ENCODE measurements around the gene CHPF.

The CHPF gene

GRCh38 chr2:219496247-219496824 lies 47.3 kb downstream of the CHPF start:
- TF ChIP-seq TAF1 (IDR thresholded peaks at IDR 0.05; ENCODE audit: borderline replicate concordance, low read depth, low read length), result no peak
- no peak for TF ChIP-seq POLR2AphosphoS5 (IDR thresholded peaks at IDR 0.05; ENCODE audit: low read depth, low read length)
- no peak for TF ChIP-seq POLR2A (IDR thresholded peaks at IDR 0.05; ENCODE audit: low read depth, low read length)
- no peak for FAIRE-seq
- DNase-seq (ENCODE audit: insufficient read length), result no peak

GRCh38 chr2:219495531-219496122 lies 48.0 kb downstream of the CHPF start:
- TF ChIP-seq POLR2AphosphoS5 (IDR thresholded peaks at IDR 0.05; ENCODE audit: low read depth, low read length) (no peak), TAF1 (IDR thresholded peaks at IDR 0.05; ENCODE audit: borderline replicate concordance, low read depth, low read length) (no peak), POLR2A (IDR thresholded peaks at IDR 0.05; ENCODE audit: low read depth, low read length) (no peak)
- peak; percentile 70 for DNase-seq (ENCODE audit: insufficient read length)
- no peak for FAIRE-seq

DNA sequence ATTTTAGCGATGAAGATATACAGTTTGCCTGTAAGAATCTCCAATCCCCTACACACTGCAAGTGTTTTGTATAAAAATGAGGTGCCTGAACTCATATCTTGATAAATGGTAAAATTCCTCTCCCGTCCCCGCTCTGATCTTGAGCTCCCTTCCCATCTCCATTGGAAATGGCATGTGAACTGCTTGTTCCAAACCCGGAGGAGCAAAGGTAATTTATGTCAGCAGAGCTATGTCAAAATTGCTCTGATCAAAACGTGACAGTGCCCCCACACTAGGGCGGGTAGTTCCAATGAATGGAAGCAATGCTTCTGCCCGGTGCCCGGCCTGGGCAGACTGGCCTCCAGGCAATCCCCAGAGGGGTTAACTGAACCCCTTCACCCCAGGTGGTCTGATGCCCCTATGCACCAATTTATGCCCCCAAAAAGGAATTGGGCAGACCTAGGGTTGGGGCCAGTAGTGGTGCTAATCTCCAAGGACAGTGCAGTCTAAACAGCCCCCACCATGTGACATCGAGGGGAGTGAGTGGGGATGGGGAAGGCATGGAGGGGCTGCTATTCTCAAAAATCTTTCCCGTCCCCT lies 48.6 kb downstream of the CHPF start:
- FAIRE-seq (no peak), DNase-seq (ENCODE audit: insufficient read length) (no peak)
- TF ChIP-seq TAF1 (IDR thresholded peaks at IDR 0.05; ENCODE audit: borderline replicate concordance, low read depth, low read length) (no peak), POLR2AphosphoS5 (IDR thresholded peaks at IDR 0.05; ENCODE audit: low read depth, low read length) (no peak)

DNA sequence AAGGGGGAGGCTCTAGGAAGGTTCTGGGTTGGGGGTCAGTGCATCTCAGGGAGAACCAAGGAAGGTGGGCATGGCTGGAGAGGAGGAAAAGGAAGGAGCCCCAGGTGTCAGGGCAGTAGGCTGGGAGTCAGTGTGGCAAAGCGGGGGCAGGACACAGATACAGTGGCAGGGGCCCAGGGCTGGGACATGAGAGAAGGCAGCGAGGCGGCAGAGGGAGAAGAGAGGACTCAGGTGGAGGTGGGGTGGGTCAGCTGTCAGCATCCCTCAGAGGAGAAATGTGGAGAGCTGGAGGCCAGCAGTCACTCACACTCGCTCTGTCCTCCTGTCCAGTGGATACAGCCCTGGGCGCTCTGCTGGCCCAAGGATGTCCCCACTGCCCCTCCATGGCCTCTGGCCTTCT lies 50.5 kb downstream of the CHPF start:
- DNase-seq (ENCODE audit: insufficient read length), result no peak
- FAIRE-seq, result no peak
- no peak for TF ChIP-seq TAF1 (IDR thresholded peaks at IDR 0.05; ENCODE audit: borderline replicate concordance, low read depth, low read length)
- TF ChIP-seq POLR2AphosphoS5 (IDR thresholded peaks at IDR 0.05; ENCODE audit: low read depth, low read length), result no peak

GRCh38 chr2:219492575-219492974 lies 51.0 kb downstream of the CHPF start:
- TF ChIP-seq POLR2AphosphoS5 (IDR thresholded peaks at IDR 0.05; ENCODE audit: low read depth, low read length) (no peak), POLR2A (IDR thresholded peaks at IDR 0.05; ENCODE audit: low read depth, low read length) (no peak), TAF1 (IDR thresholded peaks at IDR 0.05; ENCODE audit: borderline replicate concordance, low read depth, low read length) (no peak)
- DNase-seq (ENCODE audit: insufficient read length) (no peak), FAIRE-seq (no peak)

DNA sequence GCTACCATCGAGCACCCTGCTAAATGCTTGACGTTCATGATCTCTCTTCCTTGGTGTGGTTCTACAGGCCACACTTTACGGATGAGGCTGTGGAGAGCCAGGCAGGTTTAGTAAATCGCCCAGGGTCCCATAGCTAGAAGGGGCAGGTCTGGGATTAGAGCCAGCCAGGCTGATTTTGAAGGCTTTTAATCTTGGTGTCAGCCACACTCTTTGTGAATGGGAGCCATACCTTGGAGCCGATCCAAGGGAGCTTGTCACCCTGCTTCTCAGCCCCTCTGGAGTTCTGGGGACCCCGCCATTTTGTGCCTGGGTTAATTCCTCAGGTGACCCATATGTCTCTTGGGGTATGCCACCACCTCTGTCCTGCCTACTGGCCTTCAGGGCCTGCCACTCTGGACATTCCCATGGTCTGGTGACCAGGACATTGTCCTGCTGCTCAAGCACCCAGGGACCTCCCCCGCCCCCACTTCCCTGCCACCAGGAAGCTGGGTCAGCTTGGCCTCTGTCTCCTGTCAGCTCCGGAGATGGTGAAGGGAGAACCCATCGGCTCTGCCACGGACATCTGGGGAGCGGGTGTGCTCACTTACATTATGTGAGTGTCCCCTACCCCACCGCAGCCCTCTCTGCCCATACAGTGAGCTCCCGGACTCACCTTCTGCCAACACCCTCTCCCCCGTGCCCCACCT lies 52.2 kb downstream of the CHPF start:
- DNase-seq (ENCODE audit: insufficient read length) (no peak), FAIRE-seq (no peak)
- TF ChIP-seq POLR2A (IDR thresholded peaks at IDR 0.05; ENCODE audit: low read depth, low read length), result no peak
- no peak for TF ChIP-seq TAF1 (IDR thresholded peaks at IDR 0.05; ENCODE audit: borderline replicate concordance, low read depth, low read length)
- no peak for TF ChIP-seq POLR2AphosphoS5 (IDR thresholded peaks at IDR 0.05; ENCODE audit: low read depth, low read length)

GRCh38 chr2:219490600-219491130 lies 52.9 kb downstream of the CHPF start:
- TF ChIP-seq TAF1 (IDR thresholded peaks at IDR 0.05; ENCODE audit: borderline replicate concordance, low read depth, low read length), result no peak
- TF ChIP-seq POLR2AphosphoS5 (IDR thresholded peaks at IDR 0.05; ENCODE audit: low read depth, low read length), result no peak
- no peak for TF ChIP-seq POLR2A (IDR thresholded peaks at IDR 0.05; ENCODE audit: low read depth, low read length)
- no peak for FAIRE-seq
- DNase-seq (ENCODE audit: insufficient read length), result no peak

DNA sequence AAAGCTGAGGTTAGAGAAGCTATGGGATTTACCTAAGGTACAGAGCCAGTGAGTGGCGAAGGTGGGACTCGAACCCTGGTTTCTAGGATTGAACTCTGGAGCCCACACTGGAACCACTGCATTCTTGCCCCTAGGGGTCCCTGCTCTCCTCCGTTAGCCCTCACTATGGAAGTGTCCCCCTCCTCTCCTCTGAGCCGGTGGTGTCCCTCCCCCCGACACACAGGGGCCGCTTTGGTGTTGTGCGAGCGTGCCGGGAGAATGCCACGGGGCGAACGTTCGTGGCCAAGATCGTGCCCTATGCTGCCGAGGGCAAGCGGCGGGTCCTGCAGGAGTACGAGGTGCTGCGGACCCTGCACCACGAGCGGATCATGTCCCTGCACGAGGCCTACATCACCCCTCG lies 53.4 kb downstream of the CHPF start:
- DNase-seq (ENCODE audit: insufficient read length), result no peak
- FAIRE-seq, result no peak
- TF ChIP-seq POLR2AphosphoS5 (IDR thresholded peaks at IDR 0.05; ENCODE audit: low read depth, low read length) (no peak), POLR2A (IDR thresholded peaks at IDR 0.05; ENCODE audit: low read depth, low read length) (no peak)

- DNase-seq (ENCODE audit: insufficient read length), result no peak
- TF ChIP-seq POLR2A (IDR thresholded peaks at IDR 0.05; ENCODE audit: low read depth, low read length) (no peak), TAF1 (IDR thresholded peaks at IDR 0.05; ENCODE audit: borderline replicate concordance, low read depth, low read length) (no peak), POLR2AphosphoS5 (IDR thresholded peaks at IDR 0.05; ENCODE audit: low read depth, low read length) (no peak)
- no peak for FAIRE-seq
Observed at GRCh38 chr2:219489315-219489714, 54.3 kb downstream of the CHPF start.
